Fibroblast of pulmonary artery (primary cell): ENCODE measurements around the gene OR5K2.

ENCODE experiments used
- DNase-seq: peaks from one replicate; pipeline ENCODE4 v3.0.0-alpha.2; 2010; ENCODE audit warnings: low read depth
- H3K4me3 ChIP-seq: replicated peaks from 2 replicates; pipeline ENCODE4 v1.5.1; 2011; ENCODE audit warnings: low read depth, mild to moderate bottlenecking, control low read depth, low read length, moderate library complexity
- TF ChIP-seq, protein P1 (sequence below): IDR thresholded peaks from 2 replicates; pipeline ENCODE4 v1.5.1; 2011; ENCODE audit warnings: mild to moderate bottlenecking, control low read depth, low read length, inconsistent platforms; ENCODE audit errors: missing control alignments

Gene OR5K2

GRCh38 chr3:98497381-98497780 is at the start of gene OR5K2:
TSS of gene OR5K2 (plus strand) at chr3:98497681. CDS start at chr3:98497681, 0 bp downstream.
- no peak for DNase-seq

DNA sequence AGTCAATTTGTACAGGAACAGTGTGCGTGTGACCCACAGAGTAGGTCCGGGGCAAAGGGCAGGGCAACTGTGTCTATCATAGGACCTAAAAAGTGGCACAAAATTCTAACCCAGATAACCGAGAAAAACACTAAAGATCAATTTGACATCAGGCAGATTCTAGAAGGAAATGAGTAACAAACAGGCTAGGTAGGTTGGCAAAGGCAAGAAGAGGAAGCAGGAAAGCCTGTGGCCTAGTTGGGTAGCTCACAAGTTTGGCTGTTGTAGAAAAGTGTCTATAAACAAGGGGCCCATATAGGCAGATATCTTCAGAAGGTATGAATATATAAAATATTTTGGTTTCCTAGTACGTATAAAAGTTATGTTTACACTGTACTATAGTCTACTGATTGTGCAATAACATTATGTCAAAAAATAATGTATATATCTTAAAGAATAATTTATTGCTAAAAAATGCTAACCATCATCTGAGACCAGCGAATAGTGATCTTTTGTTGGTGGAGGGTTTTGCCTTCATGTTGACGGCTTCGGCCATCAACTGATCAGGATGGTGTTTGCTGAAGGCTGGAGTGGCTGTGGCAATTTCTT is 47.8 kb upstream of the OR5K2 start:
- H3K4me3 ChIP-seq = no peak overlapping the region
- no peak for DNase-seq
- TF ChIP-seq, protein P1, sequence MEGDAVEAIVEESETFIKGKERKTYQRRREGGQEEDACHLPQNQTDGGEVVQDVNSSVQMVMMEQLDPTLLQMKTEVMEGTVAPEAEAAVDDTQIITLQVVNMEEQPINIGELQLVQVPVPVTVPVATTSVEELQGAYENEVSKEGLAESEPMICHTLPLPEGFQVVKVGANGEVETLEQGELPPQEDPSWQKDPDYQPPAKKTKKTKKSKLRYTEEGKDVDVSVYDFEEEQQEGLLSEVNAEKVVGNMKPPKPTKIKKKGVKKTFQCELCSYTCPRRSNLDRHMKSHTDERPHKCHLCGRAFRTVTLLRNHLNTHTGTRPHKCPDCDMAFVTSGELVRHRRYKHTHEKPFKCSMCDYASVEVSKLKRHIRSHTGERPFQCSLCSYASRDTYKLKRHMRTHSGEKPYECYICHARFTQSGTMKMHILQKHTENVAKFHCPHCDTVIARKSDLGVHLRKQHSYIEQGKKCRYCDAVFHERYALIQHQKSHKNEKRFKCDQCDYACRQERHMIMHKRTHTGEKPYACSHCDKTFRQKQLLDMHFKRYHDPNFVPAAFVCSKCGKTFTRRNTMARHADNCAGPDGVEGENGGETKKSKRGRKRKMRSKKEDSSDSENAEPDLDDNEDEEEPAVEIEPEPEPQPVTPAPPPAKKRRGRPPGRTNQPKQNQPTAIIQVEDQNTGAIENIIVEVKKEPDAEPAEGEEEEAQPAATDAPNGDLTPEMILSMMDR = no peak

More at GRCh38 chr3:98497381-98497780, at the start of gene OR5K2:
- TF ChIP-seq, protein P1 = no peak
- no peak within 1 kb of the TSS for H3K4me3 ChIP-seq

DNA sequence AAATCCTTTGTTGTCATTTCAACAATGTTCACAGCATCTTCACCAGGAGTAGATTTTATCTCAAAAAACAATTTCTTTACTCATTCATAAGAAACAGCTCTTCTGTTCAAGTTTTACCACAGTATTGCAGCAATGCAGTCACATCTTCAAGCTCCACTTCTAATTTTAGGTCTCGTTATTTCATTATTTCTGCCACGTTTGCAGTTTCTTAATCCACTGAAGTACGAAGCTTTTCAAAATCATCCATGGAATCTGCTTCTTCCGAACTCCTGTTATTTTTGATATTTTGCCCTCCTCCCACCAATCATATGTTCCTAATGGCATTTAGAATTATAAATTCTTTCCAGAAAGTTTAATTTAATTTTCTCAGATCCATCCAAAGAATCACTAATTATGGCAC is 47.1 kb upstream of the OR5K2 start:
- TF ChIP-seq, protein P1 = no peak
- H3K4me3 ChIP-seq = no peak overlapping the region
- DNase-seq = no peak

GRCh38 chr3:98453827-98454226 is 43.7 kb upstream of the OR5K2 start:
- TF ChIP-seq, protein P1 = no peak
- DNase-seq = no peak
- no peak overlapping the region for H3K4me3 ChIP-seq

GRCh38 chr3:98454929-98455328 is 42.6 kb upstream of the OR5K2 start:
- TF ChIP-seq, protein P1 = no peak
- H3K4me3 ChIP-seq = no peak overlapping the region
- DNase-seq = no peak

GRCh38 chr3:98457543-98457942 is 39.9 kb upstream of the OR5K2 start:
- TF ChIP-seq, protein P1 = no peak
- DNase-seq = no peak
- no peak overlapping the region for H3K4me3 ChIP-seq

DNA sequence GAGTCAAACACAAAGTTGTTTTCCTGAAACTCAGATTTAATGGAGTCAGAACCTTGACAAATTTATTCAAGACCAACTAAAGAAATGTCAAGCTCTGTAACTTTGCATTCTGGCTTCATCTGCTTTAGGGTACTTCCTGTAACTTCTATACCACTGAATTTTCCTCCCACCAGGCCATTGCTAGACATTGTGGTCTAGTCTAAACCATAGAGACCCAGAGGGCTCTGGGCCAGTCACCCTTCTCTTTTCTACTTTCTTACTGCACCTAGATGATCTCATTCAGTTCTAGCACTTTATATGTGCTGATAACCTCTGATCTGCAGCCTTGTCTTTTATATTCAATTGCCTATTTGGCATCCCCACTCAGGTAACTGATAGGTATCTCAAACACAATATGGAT is 37.3 kb upstream of the OR5K2 start:
- no peak overlapping the region for H3K4me3 ChIP-seq
- no peak for DNase-seq
- TF ChIP-seq, protein P1 = no peak
